RWPE1 (cell line): ENCODE data around the gene MMD2.

Experiments used
- CTCF ChIA-PET: fragments of 350-600 bp; sonication (Branson Sonifier 250); formaldehyde crosslinking; extraction: SDS; loops from one replicate; lab custom pipeline; 2021; lab: Yijun Ruan, JAX
- POLR2A ChIA-PET: fragments of 400-600 bp; formaldehyde crosslinking; extraction: SDS; loops from one replicate; lab custom pipeline; 2020; ENCODE audit warnings: antibody characterized with exemption; ENCODE audit not compliant: low non-redundant PET; lab: Yijun Ruan, JAX
- DNase-seq: peaks from one replicate; pipeline ENCODE4 v3.0.0; 2012; ENCODE audit warnings: low spot score
- H3K27ac ChIP-seq: fragments of 450-650 bp; 2 replicates; pipeline ENCODE4 v1.5.1; 2017
- CTCF ChIP-seq: fragments of 450-650 bp; conservative IDR thresholded peaks from 2 replicates; pipeline ENCODE4 v1.5.1; 2017; ENCODE audit warnings: low read depth, mild to moderate bottlenecking

MMD2 gene

DNA sequence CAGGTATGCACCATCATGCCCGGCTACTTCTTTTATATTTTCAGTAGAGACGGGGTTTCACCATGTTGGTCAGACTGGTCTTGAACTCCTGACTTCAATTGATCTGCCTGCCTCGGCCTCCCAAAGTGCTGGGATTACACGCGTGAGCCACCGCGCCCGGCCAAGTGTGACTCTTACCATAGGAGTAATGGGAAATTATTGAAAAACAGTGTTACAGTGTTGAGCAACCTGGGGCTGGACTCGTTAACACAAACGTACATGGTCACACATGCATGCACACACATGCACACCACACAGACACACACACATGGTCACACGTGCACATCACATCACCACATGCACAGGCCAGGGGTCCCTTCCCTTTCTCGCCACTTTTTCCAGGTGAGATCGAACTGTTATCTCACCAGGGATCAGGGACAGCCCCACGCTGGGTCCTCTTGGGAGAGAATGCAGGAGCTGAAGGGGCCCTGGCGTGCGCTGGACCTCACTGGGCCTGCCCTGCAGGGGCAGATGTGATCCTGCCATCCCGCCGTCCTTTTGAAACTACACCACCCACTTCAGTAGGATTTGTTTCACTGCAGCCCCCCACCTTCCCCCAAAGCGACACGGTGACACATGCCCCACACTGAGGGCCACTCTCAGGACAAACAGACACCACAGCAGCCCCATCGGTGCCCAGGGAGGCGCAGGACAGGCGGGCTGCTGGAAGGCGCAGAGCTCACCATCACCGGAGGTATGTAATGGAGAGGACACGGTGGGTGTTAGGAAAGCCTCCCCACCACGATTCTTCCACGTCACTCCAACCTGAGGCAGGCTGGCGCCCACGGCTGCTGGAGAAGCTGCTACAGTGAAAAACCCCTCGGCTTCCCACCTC, 85.7 kb downstream of the MMD2 start:
- no peak for DNase-seq
- no peak for TF ChIP-seq CTCF
- no peak overlapping the region for H3K27ac ChIP-seq
- ChIA-PET POLR2A (no interaction called here), CTCF (no interaction called here)

- POLR2A ChIA-PET = no interaction called here
- CTCF ChIA-PET = no interaction called here
Observed at GRCh38 chr7:4871930-4872675, 86.9 kb downstream of the MMD2 start.

GRCh38 chr7:4871056-4871680, 87.8 kb downstream of the MMD2 start:
- ChIA-PET POLR2A (no interaction called here), CTCF (no interaction called here)
- H3K27ac ChIP-seq = no peak overlapping the region
- no peak for TF ChIP-seq CTCF
- no peak for DNase-seq

More at GRCh38 chr7:4871930-4872675, 86.9 kb downstream of the MMD2 start:
- no peak for TF ChIP-seq CTCF
- DNase-seq = no peak
- H3K27ac ChIP-seq = no peak overlapping the region

GRCh38 chr7:4868493-4868892, 90.5 kb downstream of the MMD2 start:
- TF ChIP-seq CTCF = no peak
- no peak for DNase-seq
- CTCF ChIA-PET = interaction anchor here (0.7 to 1.1 kb wide), 3 partner anchors 10 to 71 kb away, joined by 3 to 4 read pairs (median 3); no protein-coding TSS in a partner anchor
- H3K27ac ChIP-seq = no peak overlapping the region
- POLR2A ChIA-PET = no interaction called here

- no peak overlapping the region for H3K27ac ChIP-seq
- TF ChIP-seq CTCF = no peak
- no peak for DNase-seq
- CTCF ChIA-PET = no interaction called here
- POLR2A ChIA-PET = no interaction called here
Observed at GRCh38 chr7:4866528-4867496, 92.2 kb downstream of the MMD2 start.
